Measurements from ENCODE around the gene AP4E1. TPM values are rescaled to one million over a fixed set of nuclear protein-coding genes. Genes with fewer than 3 reads are reported as not detected.

Gene AP4E1
- total and polyA plus RNA-seq, 2 of the 4 experiments (the other 2 are of a cell fraction) = 3.1 to 6.8 TPM

- ATAC-seq (ENCODE audit: low read depth) (no peak), DNase-seq (peak; percentile 28)
- Histone ChIP-seq H3K4me1 (ENCODE audit: control insufficient read depth, insufficient read depth, low read length) (0 out of 2 replicates have a peak, but pooled peaks cover 2% of the 10 kb centered on the region), H3K36me3 (ENCODE audit: control insufficient read depth, insufficient read depth, low read length) (peaks cover 11% of the 10 kb centered on the region), H2AK5ac (ENCODE audit: low read depth, low read length) (no peak overlapping the region), H2BK120ac (ENCODE audit: low read depth, low read length) (no peak overlapping the region), H3K9me1 (ENCODE audit: insufficient read depth, low read length) (no peaks in the 10 kb centered on the region), H4K20me1 (ENCODE audit: insufficient read depth, low read length) (no peaks in the 10 kb centered on the region), H4K5ac (ENCODE audit: low read depth, low read length) (no peak overlapping the region; the same call in 1 of the 2 replicates), H2AFZ (replicated peaks; ENCODE audit: low read length, poor library complexity) (no peak overlapping the region), H3K23ac (ENCODE audit: low read depth, low read length) (no peak overlapping the region), H3K4me2 (ENCODE audit: low read depth, low read length) (peak overlapping the region; percentile 27; the same call in 1 of the 2 replicates), H3K27ac (ENCODE audit: insufficient read depth, low read length) (no peak overlapping the region), H3K79me1 (ENCODE audit: low read depth in 1 of 2, low read length in 2 of 2) (peaks cover 0 to 3% of the 10 kb centered on the region in 2 experiments; a peak in 2 of 4 replicates), H3K56ac (ENCODE audit: extremely low read depth, insufficient read depth, low read length) (no peak overlapping the region), H2BK20ac (ENCODE audit: low read depth, low read length) (no peak overlapping the region), H3K18ac (ENCODE audit: low read depth, low read length) (no peak overlapping the region), H3K4ac (ENCODE audit: low read depth, low read length) (no peak overlapping the region), H2AK9ac (replicated peaks; ENCODE audit: low read depth, low read length, poor library complexity) (no peak overlapping the region), H2BK5ac (ENCODE audit: low read depth, low read length, poor library complexity, severe bottlenecking) (no peak overlapping the region), H3K9me3 (ENCODE audit: control insufficient read depth, insufficient read depth, low read length) (no peaks in the 10 kb centered on the region), H4K91ac (ENCODE audit: insufficient read depth, low read depth, low read length) (no peak overlapping the region), H4K8ac (ENCODE audit: low read depth in 2 of 2, low read length in 2 of 2) (no peak overlapping the region), H3K27me3 (ENCODE audit: control insufficient read depth, insufficient read depth, low read length) (no peaks in the 10 kb centered on the region), H3K4me3 (ENCODE audit: insufficient read depth, low read depth, low read length) (no peak overlapping the region), H2BK15ac (ENCODE audit: low read depth, low read length) (no peak overlapping the region), H3K9ac (ENCODE audit: low read depth, low read length) (no peak overlapping the region), H3K14ac (replicated peaks; ENCODE audit: low read depth, low read length) (no peak overlapping the region)
- no peak for TF ChIP-seq NFE2L2 (IDR thresholded peaks at IDR 0.05; ENCODE audit: low read depth, low read length)
- TF ChIP-seq CHD1 (IDR thresholded peaks at IDR 0.05; ENCODE audit: low read depth, low read length) = no peak
- no peak for TF ChIP-seq ELK1 (IDR thresholded peaks at IDR 0.05; ENCODE audit: borderline replicate concordance, low read depth, low read length)
- TF ChIP-seq MAFK (IDR thresholded peaks at IDR 0.05; ENCODE audit: low read depth, low read length) = no peak
- no peak for TF ChIP-seq RAD21 (IDR thresholded peaks at IDR 0.05; ENCODE audit: low read length)
- TF ChIP-seq POLR2A (IDR thresholded peaks at IDR 0.05; ENCODE audit: low read depth, low read length) = no peak
- no peak for TF ChIP-seq USF2 (IDR thresholded peaks at IDR 0.05; ENCODE audit: low read depth, low read length)
- TF ChIP-seq CTCF (conservative IDR thresholded peaks at IDR 0.05; ENCODE audit: low read depth, low read length) = no peak
- no peak for TF ChIP-seq MXI1 (IDR thresholded peaks at IDR 0.05; ENCODE audit: borderline replicate concordance, low read depth, low read length)
- TF ChIP-seq RCOR1 (IDR thresholded peaks at IDR 0.05; ENCODE audit: insufficient replicate concordance, low read length) = no peak
- TF ChIP-seq RFX5 (IDR thresholded peaks at IDR 0.05; ENCODE audit: low read depth, low read length) = no peak
- TF ChIP-seq FOS (IDR thresholded peaks at IDR 0.05; ENCODE audit: low read depth, low read length) = no peak
- TSS peak; percentile 4 for BruUV-seq (replicated peaks)
- in situ Hi-C loops (cut with MboI; ENCODE audit: low sequenced_read_pairs) (no loop called here), dilution Hi-C loops (cut with HindIII; ENCODE audit: low sequenced_read_pairs, unreplicated experiment) (no loop called here), intact Hi-C loops (cut with micrococcal nuclease) (loop anchor here (5.0 kb wide), 1 partner anchor 47 kb away; no protein-coding TSS in a partner anchor)
- POLR2A ChIA-PET (ENCODE audit: unreplicated experiment) = interaction anchor here (0.6 kb wide), 1 partner anchor 49 kb away, joined by 4 read pairs; no protein-coding TSS in a partner anchor
- CTCF ChIA-PET = no interaction called here
- no CpG with 5 or more reads among the region's 3 CpGs for WGBS, 2 experiments (ENCODE audit: extremely low coverage in 2 of 2, insufficient read length in 1 of 2)
These were observed 37.2 kb downstream of the AP4E1 start for GRCh38 chr15:50945725-50946124.

Measured in IMR-90 (cell line).